Right lobe of liver (tissue), 6 donors: Measurements from ENCODE around the gene LTC4S. TPM values are rescaled to one million over a fixed set of nuclear protein-coding genes. Genes with fewer than 3 reads are reported as not detected.

Source experiments
- ATAC-seq, 4 donors: fragments of 200-7000 bp; cut with Tn5 transposase; one replicate each; pipeline ENCODE4 v1.9.1; 2020; ENCODE audit warnings: mild to moderate bottlenecking in 4 of 4, moderate library complexity in 4 of 4
- DNase-seq, 3 donors: peaks; one replicate each; pipeline ENCODE4 v3.0.0-alpha.2; 2020
- H3K27ac ChIP-seq, 3 donors: fragments of 200-600 bp; one replicate each; pipeline ENCODE4 v1.8.0; 2022
- H3K27me3 ChIP-seq, 2 donors: fragments of 200-600 bp; one replicate each; pipeline ENCODE4 v1.8.0; 2022
- H3K36me3 ChIP-seq, 4 donors: fragments of 200-600 bp; sonication (generic) in 1 of 4; one replicate each; pipeline versions ENCODE4 v1.5.1 to v1.8.0; 2017 to 2022; ENCODE audit warnings: control low read depth in 1 of 4
- H3K4me1 ChIP-seq, 4 donors: fragments of 200-600 bp; sonication (generic) in 1 of 4; one replicate each; pipeline versions ENCODE4 v1.5.1 to v1.8.0; 2017 to 2022; ENCODE audit warnings: control low read depth in 1 of 4
- H3K4me3 ChIP-seq, 3 donors: fragments of 200-600 bp; one replicate each; pipeline ENCODE4 v1.8.0; 2022
- H3K9me3 ChIP-seq, 4 donors: fragments of 200-600 bp; sonication (generic) in 1 of 4; one replicate each; pipeline versions ENCODE4 v1.5.1 to v1.8.0; 2017 to 2022; ENCODE audit warnings: control low read depth in 1 of 4
- POLR2A ChIP-seq: fragments of 450-650 bp; IDR thresholded peaks from one replicate; pipeline ENCODE4 v1.6.1; 2017; ENCODE audit warnings: antibody characterized with exemption, mild to moderate bottlenecking
- whole genome bisulfite sequencing: methylation state at CpG from one replicate; pipeline ENCODE4 v1.1.6; 2018; ENCODE audit warnings: low coverage, low lambda C conversion rate; ENCODE audit not compliant: insufficient coverage; ENCODE audit errors: missing lambda C conversion rate; 5-methylcytosine and 5-hydroxymethylcytosine counted together
- intact Hi-C, 2 donors: fragments of 100-400 bp; cut with DNase I; formaldehyde crosslinking; loops; one replicate each; pipeline versions ENCODE4 v1.11.2 to v1.14.1; 2022
- total RNA-seq, 6 experiments: library from RNA; depleted of rRNA in 2 of 6; stranded (reverse); fragments of >200 nt in 2 of 6; fragmentation: NEBNext Ultra II Directional in 3 of 6; extraction: Animal tissue kit (Norgen Biotek cat#: 25700) in 3 of 6; gene quantifications; one replicate each; pipeline versions ENCODE4 v1.1.0 to v1.2.4, GENCODE V29; 2016 to 2023
- TF ChIP-seq, protein P1 (sequence below), 4 donors: fragments of 200-600 bp in 3 of 4; fragments of 450-650 bp in 1 of 4; IDR thresholded peaks; one replicate each; pipeline versions ENCODE4 v1.5.1 to v1.8.0; 2016 to 2022; ENCODE audit warnings: antibody characterized with exemption in 4 of 4, mild to moderate bottlenecking in 2 of 4
- donor health status: DM: no; HTN: yes; CAD: no.
- donor health status: DM: no; HTN: no; CAD: no.
- donor health status: DM: no; HTN: no; CAD: no.
- donor health status: DM: no; HTN: yes; CAD: no.
- donor health status: DM: no; HTN: yes; CAD: no.

LTC4S gene
- total RNA-seq, 6 experiments from 2014 or later, result 0.73 to 1.7 (median 1.4) TPM; not detected in 1

GRCh38 chr5:179823937-179824744 lies 30.4 kb downstream of the LTC4S start:
- Histone ChIP-seq H3K9me3 (no peaks in the 10 kb centered on the region), H3K4me1 (peaks cover 0 to 77% (median 35%) of the 10 kb centered on the region in 4 donors), H3K36me3 (peaks cover 0 to 71% (median 45%) of the 10 kb centered on the region in 4 donors), H3K27ac (peak overlapping the region in 1 of 3 donors; percentile 19), H3K4me3 (peak overlapping the region; percentile 97 to 100 (median 100)), H3K27me3 (no peaks in the 10 kb centered on the region)
- DNase-seq (peak in 2 of 3 donors; percentile 18 to 44), ATAC-seq (no peak)
- intact Hi-C loops, result no loop called here
- TF ChIP-seq, protein P1, sequence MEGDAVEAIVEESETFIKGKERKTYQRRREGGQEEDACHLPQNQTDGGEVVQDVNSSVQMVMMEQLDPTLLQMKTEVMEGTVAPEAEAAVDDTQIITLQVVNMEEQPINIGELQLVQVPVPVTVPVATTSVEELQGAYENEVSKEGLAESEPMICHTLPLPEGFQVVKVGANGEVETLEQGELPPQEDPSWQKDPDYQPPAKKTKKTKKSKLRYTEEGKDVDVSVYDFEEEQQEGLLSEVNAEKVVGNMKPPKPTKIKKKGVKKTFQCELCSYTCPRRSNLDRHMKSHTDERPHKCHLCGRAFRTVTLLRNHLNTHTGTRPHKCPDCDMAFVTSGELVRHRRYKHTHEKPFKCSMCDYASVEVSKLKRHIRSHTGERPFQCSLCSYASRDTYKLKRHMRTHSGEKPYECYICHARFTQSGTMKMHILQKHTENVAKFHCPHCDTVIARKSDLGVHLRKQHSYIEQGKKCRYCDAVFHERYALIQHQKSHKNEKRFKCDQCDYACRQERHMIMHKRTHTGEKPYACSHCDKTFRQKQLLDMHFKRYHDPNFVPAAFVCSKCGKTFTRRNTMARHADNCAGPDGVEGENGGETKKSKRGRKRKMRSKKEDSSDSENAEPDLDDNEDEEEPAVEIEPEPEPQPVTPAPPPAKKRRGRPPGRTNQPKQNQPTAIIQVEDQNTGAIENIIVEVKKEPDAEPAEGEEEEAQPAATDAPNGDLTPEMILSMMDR (IDR thresholded peaks at IDR 0.05), result no peak
- no peak for TF ChIP-seq POLR2A
- 22% methylated on average over 3 of the region's 22 CpGs for WGBS

- Histone ChIP-seq H3K36me3 (peaks cover 0 to 77% (median 48%) of the 10 kb centered on the region in 4 donors), H3K4me3 (peak overlapping the region in 1 of 3 donors; percentile 2), H3K4me1 (peaks cover 0 to 73% (median 32%) of the 10 kb centered on the region in 4 donors), H3K9me3 (no peaks in the 10 kb centered on the region), H3K27me3 (no peaks in the 10 kb centered on the region), H3K27ac (peak overlapping the region in 1 of 3 donors; percentile 19)
- DNase-seq (peak in 1 of 3 donors; percentile 49), ATAC-seq (peak in 1 of 4 donors; percentile 14)
- intact Hi-C loops, result no loop called here
- 38% methylated on average over 3 of the region's 3 CpGs for WGBS
- TF ChIP-seq, protein P1 (IDR thresholded peaks at IDR 0.05), result no peak
- no peak for TF ChIP-seq POLR2A
Measured at GRCh38 chr5:179824745-179825112, 30.9 kb downstream of the LTC4S start.

DNA sequence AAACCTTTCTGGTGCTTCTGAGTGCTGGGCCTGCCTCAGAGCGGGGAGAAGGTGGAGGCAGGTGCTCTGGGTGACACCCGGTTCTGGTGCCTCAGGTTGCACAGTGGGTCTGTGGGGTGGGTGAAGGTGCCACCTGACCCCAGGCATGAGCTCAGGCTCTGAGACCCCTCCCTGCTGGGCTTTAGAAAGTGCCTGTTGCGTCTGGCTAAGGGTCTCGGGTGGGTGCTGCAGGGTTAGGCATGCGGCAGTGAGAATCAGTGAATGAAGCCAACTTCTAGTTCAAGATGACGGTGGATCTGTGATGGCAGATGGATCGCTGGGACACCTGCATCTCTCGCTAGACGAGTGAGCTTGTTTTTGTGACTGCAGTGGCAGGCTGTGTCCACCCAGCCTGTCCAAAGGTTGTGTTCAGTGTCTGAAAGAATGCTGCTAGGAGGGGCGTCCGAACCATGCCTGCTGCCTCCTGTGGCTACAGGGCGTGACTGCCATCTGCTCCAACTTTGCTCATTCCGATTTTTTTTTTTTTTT lies 31.9 kb downstream of the LTC4S start:
- Histone ChIP-seq H3K4me3 (no peak overlapping the region), H3K27me3 (no peaks in the 10 kb centered on the region), H3K27ac (peak overlapping the region in 1 of 3 donors; percentile 19), H3K4me1 (peaks cover 0 to 67% (median 29%) of the 10 kb centered on the region in 4 donors), H3K9me3 (no peaks in the 10 kb centered on the region), H3K36me3 (peaks cover 0 to 87% (median 52%) of the 10 kb centered on the region in 4 donors)
- WGBS, result 58% methylated on average over 2 of the region's 13 CpGs
- intact Hi-C loops, result no loop called here
- ATAC-seq, result peak; percentile 8 to 26 (median 16)
- peak in 1 of 3 donors; percentile 57 for DNase-seq
- no peak for TF ChIP-seq POLR2A
- TF ChIP-seq, protein P1 (IDR thresholded peaks at IDR 0.05), result peak in 1 of 4 donors; percentile 12

DNA sequence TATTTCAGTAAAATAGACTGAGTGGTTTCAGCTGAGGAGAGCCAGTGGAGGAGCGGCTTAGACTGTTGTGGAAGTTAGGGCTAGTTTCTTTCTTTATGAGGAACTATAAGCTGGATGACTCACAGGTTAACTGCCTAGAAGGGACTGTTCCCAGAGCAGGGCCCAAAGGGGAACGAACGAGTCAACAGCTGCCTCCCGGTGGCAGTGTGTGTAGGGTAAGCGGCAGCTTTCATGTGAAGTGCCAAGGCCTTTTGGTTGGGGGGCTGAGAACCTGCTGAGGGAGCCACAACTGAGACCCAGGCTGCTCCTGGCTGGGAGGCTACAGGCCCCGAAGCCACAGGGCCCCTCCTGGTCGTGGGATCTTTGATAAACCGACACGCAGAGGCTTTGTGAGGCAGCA lies 33.9 kb downstream of the LTC4S start:
- H3K4me1 ChIP-seq, result peaks cover 0 to 78% (median 25%) of the 10 kb centered on the region in 4 donors
- ATAC-seq (peak; percentile 5 to 28 (median 14)), DNase-seq (no peak)
- H3K27ac ChIP-seq, result no peak overlapping the region
- intact Hi-C loops, result no loop called here
- 59% methylated on average over 7 of the region's 9 CpGs for WGBS
- no peaks in the 10 kb centered on the region for H3K9me3 ChIP-seq
- no peak overlapping the region for H3K4me3 ChIP-seq
- peaks cover 15 to 100% (median 66%) of the 10 kb centered on the region in 4 donors for H3K36me3 ChIP-seq
- TF ChIP-seq, protein P1 (IDR thresholded peaks at IDR 0.05), result no peak
- no peak for TF ChIP-seq POLR2A
- H3K27me3 ChIP-seq, result no peaks in the 10 kb centered on the region
